Osteocyte (in vitro differentiated cells): ENCODE data around the gene RAB41. TPM values are rescaled to one million over a fixed set of nuclear protein-coding genes. Genes with fewer than 3 reads are reported as not detected.

Experiments
- DNase-seq: peaks from one replicate; pipeline ENCODE4 v3.0.0; 2021; ENCODE audit warnings: mixed read lengths; ENCODE audit not compliant: unreplicated experiment; ENCODE audit errors: extremely low spot score
- H3K27ac Mint-ChIP-seq: one replicate; pipeline ENCODE4 v1.8.0; 2021; ENCODE audit warnings: mild to moderate bottlenecking, mixed read lengths; ENCODE audit not compliant: unreplicated experiment
- H3K27me3 Mint-ChIP-seq: one replicate; pipeline ENCODE4 v1.8.0; 2021; ENCODE audit warnings: mixed read lengths; ENCODE audit not compliant: unreplicated experiment
- H3K36me3 Mint-ChIP-seq: one replicate; pipeline ENCODE4 v1.8.0; 2021; ENCODE audit warnings: mixed read lengths; ENCODE audit not compliant: unreplicated experiment
- H3K4me1 Mint-ChIP-seq: one replicate; pipeline ENCODE4 v1.8.0; 2021; ENCODE audit warnings: mixed read lengths; ENCODE audit not compliant: unreplicated experiment
- H3K4me3 Mint-ChIP-seq: one replicate; pipeline ENCODE4 v1.8.0; 2021; ENCODE audit warnings: mild to moderate bottlenecking, moderate library complexity, mixed read lengths; ENCODE audit not compliant: unreplicated experiment
- H3K9me3 Mint-ChIP-seq: one replicate; pipeline ENCODE4 v1.8.0; 2021; ENCODE audit warnings: mixed read lengths; ENCODE audit not compliant: unreplicated experiment
- total RNA-seq: library from RNA; stranded (reverse); gene quantifications from 2 replicates; pipeline ENCODE4 v1.2.1, GENCODE V29; 2021
- TF ChIP-seq, protein P1 (sequence below): fragments of 200-600 bp; sonication (generic); IDR thresholded peaks from 2 replicates; pipeline ENCODE4 v1.5.0; 2021; ENCODE audit warnings: antibody characterized with exemption, mild to moderate bottlenecking, moderate library complexity

Gene RAB41
- total RNA-seq, 1 donor from 2014 or later: not detected

GRCh38 chrX:70289793-70290770 is 8.1 kb downstream of the RAB41 start, which contains the start of the genes KIF4A and PDZD11:
Gene KIF4A, plus strand, starts transcription at chrX:70290104. Its CDS starts 355 bp downstream, at chrX:70290459.
Gene PDZD11, minus strand, starts transcription at chrX:70289927. Its CDS starts 586 bp downstream, at chrX:70289341.
- TF ChIP-seq, protein P1, sequence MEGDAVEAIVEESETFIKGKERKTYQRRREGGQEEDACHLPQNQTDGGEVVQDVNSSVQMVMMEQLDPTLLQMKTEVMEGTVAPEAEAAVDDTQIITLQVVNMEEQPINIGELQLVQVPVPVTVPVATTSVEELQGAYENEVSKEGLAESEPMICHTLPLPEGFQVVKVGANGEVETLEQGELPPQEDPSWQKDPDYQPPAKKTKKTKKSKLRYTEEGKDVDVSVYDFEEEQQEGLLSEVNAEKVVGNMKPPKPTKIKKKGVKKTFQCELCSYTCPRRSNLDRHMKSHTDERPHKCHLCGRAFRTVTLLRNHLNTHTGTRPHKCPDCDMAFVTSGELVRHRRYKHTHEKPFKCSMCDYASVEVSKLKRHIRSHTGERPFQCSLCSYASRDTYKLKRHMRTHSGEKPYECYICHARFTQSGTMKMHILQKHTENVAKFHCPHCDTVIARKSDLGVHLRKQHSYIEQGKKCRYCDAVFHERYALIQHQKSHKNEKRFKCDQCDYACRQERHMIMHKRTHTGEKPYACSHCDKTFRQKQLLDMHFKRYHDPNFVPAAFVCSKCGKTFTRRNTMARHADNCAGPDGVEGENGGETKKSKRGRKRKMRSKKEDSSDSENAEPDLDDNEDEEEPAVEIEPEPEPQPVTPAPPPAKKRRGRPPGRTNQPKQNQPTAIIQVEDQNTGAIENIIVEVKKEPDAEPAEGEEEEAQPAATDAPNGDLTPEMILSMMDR: no peak
- Mint-ChIP-seq H3K4me1 (peaks cover 30% of the 10 kb centered on the region), H3K27ac (peak within 1 kb of the TSS; percentile 71), H3K4me3 (peak within 1 kb of the TSS; percentile 91), H3K36me3 (peaks cover 8% of the 10 kb centered on the region), H3K27me3 (no peaks in the 10 kb centered on the region), H3K9me3 (no peaks in the 10 kb centered on the region)
- peak; percentile 93 for DNase-seq

DNA sequence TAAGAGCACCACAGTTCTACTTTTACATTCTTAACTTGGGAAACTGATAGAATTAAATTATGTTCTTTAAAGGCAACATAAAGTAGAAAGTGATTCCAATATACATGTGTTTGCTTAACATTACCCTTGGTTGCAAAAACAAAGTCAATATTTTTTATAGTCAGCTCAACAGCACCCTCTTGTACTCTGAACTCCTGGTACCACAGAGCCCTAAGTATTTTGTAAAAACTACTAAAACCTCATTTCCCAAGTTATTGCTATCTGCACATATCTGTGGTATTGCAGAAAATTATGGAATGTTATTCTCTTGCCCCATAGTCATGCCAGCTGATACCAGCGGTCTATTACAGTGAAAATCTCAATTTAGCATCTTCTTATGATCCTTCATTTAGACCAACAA is 10.8 kb downstream of the RAB41 start:
- Mint-ChIP-seq H3K4me1 (peaks cover 30% of the 10 kb centered on the region), H3K9me3 (no peaks in the 10 kb centered on the region), H3K27ac (peak overlapping the region; percentile 58), H3K27me3 (no peaks in the 10 kb centered on the region), H3K36me3 (peaks cover 3% of the 10 kb centered on the region), H3K4me3 (no peak overlapping the region)
- TF ChIP-seq, protein P1: no peak
- no peak for DNase-seq

- Mint-ChIP-seq H3K4me3 (no peak overlapping the region), H3K9me3 (no peaks in the 10 kb centered on the region), H3K27ac (no peak overlapping the region), H3K4me1 (peaks cover 27% of the 10 kb centered on the region), H3K36me3 (no peaks in the 10 kb centered on the region), H3K27me3 (no peaks in the 10 kb centered on the region)
- TF ChIP-seq, protein P1: no peak
- no peak for DNase-seq
Observed at GRCh38 chrX:70293621-70294020, 11.6 kb downstream of the RAB41 start.

- H3K27me3 Mint-ChIP-seq: no peaks in the 10 kb centered on the region
- peak overlapping the region; percentile 80 for H3K27ac Mint-ChIP-seq
- TF ChIP-seq, protein P1: no peak
- DNase-seq: no peak
- H3K36me3 Mint-ChIP-seq: no peaks in the 10 kb centered on the region
- H3K4me3 Mint-ChIP-seq: no peak overlapping the region
- H3K9me3 Mint-ChIP-seq: peaks cover 4% of the 10 kb centered on the region
- peaks cover 12% of the 10 kb centered on the region for H3K4me1 Mint-ChIP-seq
Observed at GRCh38 chrX:70301716-70302115, 19.7 kb downstream of the RAB41 start.

DNA sequence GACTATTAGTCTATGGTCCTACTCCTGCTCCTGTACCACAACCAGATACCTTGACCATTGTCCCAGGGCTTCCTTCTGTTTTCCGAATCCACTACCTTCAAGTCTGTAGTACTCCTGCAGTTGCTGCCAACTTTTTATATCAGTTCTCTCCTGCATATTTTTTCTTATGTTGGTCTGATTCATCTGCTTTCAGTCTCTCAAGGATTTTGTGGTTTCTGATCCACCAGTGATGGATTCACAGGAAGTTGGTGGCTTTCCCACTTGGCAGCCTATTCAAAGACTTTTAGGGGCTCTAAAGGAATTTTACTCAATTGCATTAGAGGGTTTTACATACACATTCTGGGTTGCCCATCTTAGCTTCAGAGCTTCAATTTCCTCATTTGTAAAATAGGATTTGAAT is 31.5 kb downstream of the RAB41 start:
- no peak overlapping the region for H3K4me3 Mint-ChIP-seq
- no peak for DNase-seq

More for the DNA sequence above, 31.5 kb downstream of the RAB41 start:
- Mint-ChIP-seq H3K9me3 (peaks cover 12% of the 10 kb centered on the region), H3K27me3 (no peaks in the 10 kb centered on the region), H3K27ac (no peak overlapping the region), H3K4me1 (peaks cover 4% of the 10 kb centered on the region), H3K36me3 (peaks cover 4% of the 10 kb centered on the region)
- TF ChIP-seq, protein P1: no peak
